ENCODE results near the gene MEA1. TPM values are rescaled to one million over a fixed set of nuclear protein-coding genes. Genes with fewer than 3 reads are reported as not detected.

MEA1 gene
- total RNA-seq, 1 experiment from 2014 or later, result 131 TPM

GRCh38 chr6:42996513-42996912 lies 17.2 kb downstream of the MEA1 start:
- DNase-seq (peak; percentile 7), ATAC-seq (peak; percentile 58)
- TF ChIP-seq CTCF (conservative IDR thresholded peaks at IDR 0.05; ENCODE audit: low read depth, low read length), result peak; percentile 44
- TF ChIP-seq EZH2phosphoT487 (IDR thresholded peaks at IDR 0.05; ENCODE audit: borderline replicate concordance, low read length), result no peak
- CTCF ChIA-PET, result interaction anchor here (0.6 to 1.2 kb wide), 5 partner anchors 12 to 458 kb away, joined by 4 to 5 read pairs (median 5); partner anchors contain the start of gene PPP2R5D
- Histone ChIP-seq H3K27me3 (ENCODE audit: low read length) (no peaks in the 10 kb centered on the region), H3K9me3 (ENCODE audit: low read length) (no peaks in the 10 kb centered on the region), H3K36me3 (ENCODE audit: low read depth, low read length) (no peaks in the 10 kb centered on the region), H3K9ac (ENCODE audit: low read length) (no peak overlapping the region), H3K4me1 (ENCODE audit: insufficient read depth, low read length) (no peaks in the 10 kb centered on the region), H4K20me1 (ENCODE audit: low read length) (no peaks in the 10 kb centered on the region), H3K79me2 (ENCODE audit: low read length) (peaks cover 2% of the 10 kb centered on the region; the same call in 1 of the 2 replicates), H3K9me2 (replicated peaks; ENCODE audit: low read length) (no peaks in the 10 kb centered on the region), H3K4me2 (ENCODE audit: low read length) (no peak overlapping the region), H2AFZ (ENCODE audit: low read length) (no peak overlapping the region), H3F3A (ENCODE audit: low read length, unreplicated experiment) (peaks cover 3% of the 10 kb centered on the region), H3K4me3 (ENCODE audit: low read length) (no peak overlapping the region), H3K27ac (ENCODE audit: low read length) (no peak overlapping the region)
- BruUV-seq (replicated peaks), result no TSS peak
- POLR2A ChIA-PET (ENCODE audit: unreplicated experiment), result interaction anchor here (0.6 to 0.8 kb wide), 4 partner anchors 13 to 106 kb away, joined by 3 to 5 read pairs (median 4); a partner anchor contains a TSS
- intact Hi-C loops (cut with micrococcal nuclease), result no loop called here

GRCh38 chr6:42993445-42993844 lies 20.3 kb downstream of the MEA1 start:
- no TSS peak for BruUV-seq (replicated peaks)

GRCh38 chr6:42989923-42990322 lies 23.8 kb downstream of the MEA1 start:
- DNase-seq (no peak), ATAC-seq (no peak)
- Histone ChIP-seq H3K9me3 (ENCODE audit: low read length) (no peaks in the 10 kb centered on the region), H2AFZ (ENCODE audit: low read length) (no peak overlapping the region), H3K4me1 (ENCODE audit: insufficient read depth, low read length) (peaks cover 19% of the 10 kb centered on the region), H3K79me2 (ENCODE audit: low read length) (peaks cover 33% of the 10 kb centered on the region), H3K9me2 (replicated peaks; ENCODE audit: low read length) (no peaks in the 10 kb centered on the region), H3K27ac (ENCODE audit: low read length) (no peak overlapping the region), H3K4me2 (ENCODE audit: low read length) (no peak overlapping the region), H3K4me3 (ENCODE audit: low read length) (no peak overlapping the region), H4K20me1 (ENCODE audit: low read length) (no peaks in the 10 kb centered on the region), H3K27me3 (ENCODE audit: low read length) (no peaks in the 10 kb centered on the region), H3K9ac (ENCODE audit: low read length) (no peak overlapping the region), H3K36me3 (ENCODE audit: low read depth, low read length) (peaks cover 9% of the 10 kb centered on the region), H3F3A (ENCODE audit: low read length, unreplicated experiment) (no peaks in the 10 kb centered on the region)
- no TSS peak for BruUV-seq (replicated peaks)
- intact Hi-C loops (cut with micrococcal nuclease), result no loop called here
- ChIA-PET POLR2A (ENCODE audit: unreplicated experiment) (no interaction called here), CTCF (no interaction called here)
- TF ChIP-seq EZH2phosphoT487 (IDR thresholded peaks at IDR 0.05; ENCODE audit: borderline replicate concordance, low read length), result no peak
- no peak for TF ChIP-seq CTCF (conservative IDR thresholded peaks at IDR 0.05; ENCODE audit: low read depth, low read length)
- no peak for TF ChIP-seq EZH2 (IDR thresholded peaks at IDR 0.05; ENCODE audit: low read length, unreplicated experiment)

More at GRCh38 chr6:42993445-42993844, 20.3 kb downstream of the MEA1 start:
- no peak overlapping the region for H2AFZ ChIP-seq (ENCODE audit: low read length)
- H3K27me3 ChIP-seq (ENCODE audit: low read length), result no peaks in the 10 kb centered on the region
- peaks cover 4% of the 10 kb centered on the region; the same call in 1 of the 2 replicates for H3K79me2 ChIP-seq (ENCODE audit: low read length)
- DNase-seq, result no peak
- no peak for ATAC-seq
- H3K36me3 ChIP-seq (ENCODE audit: low read depth, low read length), result peaks cover 9% of the 10 kb centered on the region
- H3F3A ChIP-seq (ENCODE audit: low read length, unreplicated experiment), result peaks cover 3% of the 10 kb centered on the region
- H3K4me1 ChIP-seq (ENCODE audit: insufficient read depth, low read length), result no peaks in the 10 kb centered on the region
- no peak overlapping the region for H3K9ac ChIP-seq (ENCODE audit: low read length)
- ChIA-PET CTCF (no interaction called here), POLR2A (ENCODE audit: unreplicated experiment) (no interaction called here)
- no peak overlapping the region for H3K4me3 ChIP-seq (ENCODE audit: low read length)
- H3K9me3 ChIP-seq (ENCODE audit: low read length), result no peaks in the 10 kb centered on the region
- H3K9me2 ChIP-seq (replicated peaks; ENCODE audit: low read length), result no peaks in the 10 kb centered on the region
- H3K27ac ChIP-seq (ENCODE audit: low read length), result no peak overlapping the region
- no peak overlapping the region for H3K4me2 ChIP-seq (ENCODE audit: low read length)
- intact Hi-C loops (cut with micrococcal nuclease), result no loop called here
- no peaks in the 10 kb centered on the region for H4K20me1 ChIP-seq (ENCODE audit: low read length)
- TF ChIP-seq EZH2phosphoT487 (IDR thresholded peaks at IDR 0.05; ENCODE audit: borderline replicate concordance, low read length), result no peak
- no peak for TF ChIP-seq CTCF (conservative IDR thresholded peaks at IDR 0.05; ENCODE audit: low read depth, low read length)
- no peak for TF ChIP-seq EZH2 (IDR thresholded peaks at IDR 0.05; ENCODE audit: low read length, unreplicated experiment)

Data from PC-3 (cell line).